HEK293T (cell line): ENCODE data around the gene SP5.

Source experiments
- ARNT ChIP-seq: fragments of 450-650 bp; IDR thresholded peaks from 2 replicates; pipeline ENCODE4 v1.6.1; 2017; ENCODE audit warnings: mild to moderate bottlenecking
- BHLHE40 ChIP-seq: fragments of 450-650 bp; IDR thresholded peaks from 2 replicates; pipeline ENCODE4 v1.6.1; 2016; ENCODE audit warnings: mild to moderate bottlenecking, moderate library complexity, borderline replicate concordance
- CTBP1 ChIP-seq: fragments of 450-650 bp; IDR thresholded peaks from 2 replicates; pipeline ENCODE4 v1.6.1; 2016; ENCODE audit warnings: borderline replicate concordance
- FOXM1 ChIP-seq: fragments of 450-650 bp; IDR thresholded peaks from 2 replicates; pipeline ENCODE4 v1.6.1; 2017; ENCODE audit warnings: mild to moderate bottlenecking, borderline replicate concordance
- L3MBTL2 ChIP-seq: fragments of 450-650 bp; conservative IDR thresholded peaks from 2 replicates; pipeline ENCODE4 v1.6.1; 2016; ENCODE audit warnings: mild to moderate bottlenecking
- LEF1 ChIP-seq: fragments of 450-650 bp; IDR thresholded peaks from 2 replicates; pipeline ENCODE4 v1.6.1; 2017; ENCODE audit warnings: mild to moderate bottlenecking, borderline replicate concordance
- PKNOX1 ChIP-seq: fragments of 450-650 bp; IDR thresholded peaks from 2 replicates; pipeline ENCODE4 v1.6.1; 2016
- SP1 ChIP-seq: fragments of 450-650 bp; IDR thresholded peaks from 2 replicates; pipeline ENCODE4 v1.6.1; 2017
- SUZ12 ChIP-seq: fragments of 450-650 bp; IDR thresholded peaks from 2 replicates; pipeline ENCODE4 v1.6.1; 2016; ENCODE audit warnings: mild to moderate bottlenecking
- TARDBP ChIP-seq: fragments of 450-650 bp; IDR thresholded peaks from 2 replicates; pipeline ENCODE4 v1.6.1; 2016
- ZNF384 ChIP-seq: fragments of 450-650 bp; IDR thresholded peaks from 2 replicates; pipeline ENCODE4 v1.6.1; 2016

- TF ChIP-seq SUZ12 (no peak), ZNF384 (no peak), PKNOX1 (no peak), FOXM1 (no peak), CTBP1 (no peak), TARDBP (no peak), BHLHE40 (no peak), LEF1 (no peak), L3MBTL2 (no peak), SP1 (no peak), ARNT (no peak)
Observed at GRCh38 chr2:170719810-170720209, 4.7 kb downstream of the SP5 start.
